Inferior parietal cortex (tissue), 1 donor: ENCODE data around the gene RANBP17.
"Not testable (repeated sequence)": the region's sequence is repeated elsewhere in the genome, so short reads cannot be mapped to it uniquely, and the experiment has no call there.

ENCODE experiments used
- DNase-seq: peaks from one replicate; pipeline ENCODE4 v3.0.0-alpha.2; 2016; ENCODE audit errors: extremely low spot score

Gene RANBP17

DNA sequence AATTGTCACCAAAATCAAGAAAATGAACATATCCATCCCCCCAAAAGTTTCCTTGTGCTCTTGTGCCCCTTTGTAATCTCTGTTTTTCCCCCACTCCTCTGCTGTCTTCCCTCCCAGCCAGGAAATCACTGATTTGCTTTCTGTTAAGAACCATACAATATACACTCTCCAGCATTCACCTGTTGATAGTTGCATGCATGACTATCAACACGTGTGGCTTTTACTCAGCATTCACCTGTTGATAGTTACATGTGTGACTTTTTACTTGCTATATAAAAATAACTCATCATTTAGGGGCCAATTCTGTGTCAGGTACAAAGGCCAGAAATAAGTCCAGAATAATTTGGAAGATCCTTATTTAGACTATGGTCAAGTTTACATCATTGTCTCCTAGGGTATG lies 6.0 kb downstream of the RANBP17 start:
- no peak for DNase-seq

DNA sequence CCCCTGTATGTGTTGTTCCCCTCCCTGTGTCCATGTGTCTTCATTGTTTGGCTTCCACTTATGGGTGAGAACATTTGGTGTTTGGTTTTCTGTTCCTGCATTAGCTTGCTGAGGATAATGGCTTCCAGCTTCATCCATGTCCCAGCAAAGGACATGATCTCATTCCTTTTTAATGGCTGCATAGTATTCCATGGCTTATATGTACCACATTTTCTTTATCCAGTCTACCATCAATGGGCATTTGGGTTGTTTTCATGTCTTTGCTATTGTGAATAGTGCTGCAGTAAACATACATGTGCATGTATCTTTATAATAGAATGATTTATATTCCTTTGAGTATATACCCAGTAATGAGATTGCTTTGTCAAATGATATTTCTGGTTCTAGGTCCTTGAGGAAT lies 8.6 kb downstream of the RANBP17 start:
- not testable (repeated sequence) for DNase-seq

DNA sequence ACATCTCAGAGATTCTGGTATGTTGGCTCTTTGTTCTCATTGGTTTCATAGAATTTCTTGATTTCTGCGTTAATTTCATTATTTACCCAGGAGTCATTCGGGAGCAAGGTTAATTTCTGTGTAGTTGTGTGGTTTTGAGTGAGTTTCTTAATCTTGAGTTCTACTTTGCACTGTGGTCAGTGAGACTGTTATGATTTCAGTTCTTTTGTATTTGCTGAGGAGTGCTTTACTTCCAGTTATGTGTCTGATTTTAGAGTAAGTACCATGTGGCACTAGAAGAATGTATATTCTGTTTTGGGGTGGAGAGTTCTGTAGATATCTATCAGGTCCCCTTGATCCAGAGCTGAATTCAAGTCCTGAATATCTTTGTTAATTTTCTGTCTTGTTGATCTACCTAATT lies 12.2 kb downstream of the RANBP17 start:
- no peak for DNase-seq

DNA sequence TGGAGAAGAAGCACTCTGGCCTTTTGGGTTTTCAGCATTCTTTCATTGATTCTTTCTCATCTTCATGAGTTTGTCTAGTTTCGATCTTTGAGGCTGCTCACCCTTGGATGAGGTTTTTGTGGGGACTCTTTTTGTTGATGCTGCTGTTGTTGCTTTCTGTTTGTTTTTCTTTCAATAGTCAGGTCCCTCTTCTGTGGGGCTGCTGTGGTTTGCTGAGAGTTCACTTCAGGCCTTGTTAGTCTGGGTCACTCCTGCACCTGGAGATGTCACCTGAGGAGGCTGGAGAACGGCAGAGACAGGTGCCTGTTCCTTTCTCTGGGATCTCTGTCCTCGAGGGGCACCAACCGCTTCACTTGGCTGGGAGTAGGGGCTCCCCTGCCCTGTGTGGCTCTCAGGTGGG lies 14.0 kb downstream of the RANBP17 start:
- DNase-seq: no peak

DNA sequence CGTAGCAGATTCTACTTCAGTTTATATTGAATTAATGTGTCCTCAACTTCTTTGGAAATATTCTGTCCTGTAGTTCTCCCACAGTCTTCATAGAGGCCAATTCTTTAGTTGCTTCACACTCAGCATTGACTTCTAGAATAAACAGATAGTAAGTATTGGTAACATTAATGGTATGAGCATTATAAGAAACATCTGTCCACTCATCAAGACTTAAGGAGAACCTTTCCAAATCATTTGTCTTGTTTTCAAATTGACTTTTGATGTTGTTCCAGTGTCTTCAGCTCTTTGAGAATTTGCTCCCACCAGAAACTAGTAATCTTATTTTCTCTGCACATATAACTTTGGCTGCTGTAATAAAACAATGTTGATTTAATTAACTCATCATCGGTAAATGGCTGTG lies 18.3 kb downstream of the RANBP17 start:
- no peak for DNase-seq

DNA sequence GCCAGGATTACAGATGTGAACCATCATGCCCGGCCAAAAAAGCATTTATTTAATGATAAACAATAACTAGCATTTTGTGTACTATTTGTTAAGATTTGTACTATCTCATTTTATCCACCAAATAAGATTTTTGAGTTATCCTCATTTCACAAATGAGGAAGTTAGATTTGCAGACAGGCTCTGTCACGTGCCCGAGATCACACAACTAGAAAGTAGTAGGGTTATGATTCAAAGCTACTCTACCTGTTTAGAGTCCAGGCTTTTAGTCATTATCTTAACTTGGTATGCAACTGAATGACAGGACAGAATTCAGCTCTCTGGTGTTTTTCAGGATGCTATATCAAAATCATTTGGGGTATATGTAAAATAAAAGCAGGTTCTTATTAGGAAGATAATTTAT lies 20.5 kb downstream of the RANBP17 start:
- DNase-seq: no peak

DNA sequence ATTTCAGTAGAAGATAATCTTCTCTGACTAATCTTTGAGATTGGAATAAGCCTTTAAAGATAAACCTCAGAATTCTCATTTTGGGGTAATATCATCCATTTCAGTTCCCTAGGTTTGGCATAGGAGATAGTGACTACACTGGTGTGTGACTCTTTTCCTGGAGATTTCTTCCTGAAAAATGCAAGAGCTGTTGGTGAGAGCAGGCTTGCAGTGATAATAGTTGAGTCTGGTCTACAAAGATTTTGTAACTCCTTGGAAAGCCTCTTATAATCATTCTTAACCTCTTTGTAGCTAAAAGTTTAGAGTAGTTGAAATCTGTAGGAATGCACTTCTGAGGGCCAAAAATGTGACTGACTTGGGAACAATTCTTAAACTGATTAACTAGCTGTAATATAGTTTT lies 23.4 kb downstream of the RANBP17 start:
- DNase-seq: no peak

DNA sequence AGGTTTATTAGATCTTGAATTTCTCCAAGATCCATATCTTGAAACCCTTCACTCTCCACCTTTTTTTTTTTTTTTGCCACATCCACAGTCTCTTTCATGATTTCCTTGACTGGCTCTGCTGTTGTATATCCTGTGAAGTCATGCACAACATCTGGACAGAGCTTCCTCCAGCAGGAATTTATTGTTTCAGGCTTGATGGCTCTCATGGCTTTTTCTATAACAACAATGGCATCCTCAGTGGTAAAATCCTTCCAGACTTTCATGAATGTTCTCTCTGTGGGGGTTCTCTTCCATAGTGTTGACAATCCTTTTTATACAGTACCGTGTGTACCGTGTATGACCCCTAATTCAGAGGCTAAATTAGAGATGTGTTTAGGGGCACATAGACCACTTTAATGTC lies 24.0 kb downstream of the RANBP17 start:
- DNase-seq: no peak

DNA sequence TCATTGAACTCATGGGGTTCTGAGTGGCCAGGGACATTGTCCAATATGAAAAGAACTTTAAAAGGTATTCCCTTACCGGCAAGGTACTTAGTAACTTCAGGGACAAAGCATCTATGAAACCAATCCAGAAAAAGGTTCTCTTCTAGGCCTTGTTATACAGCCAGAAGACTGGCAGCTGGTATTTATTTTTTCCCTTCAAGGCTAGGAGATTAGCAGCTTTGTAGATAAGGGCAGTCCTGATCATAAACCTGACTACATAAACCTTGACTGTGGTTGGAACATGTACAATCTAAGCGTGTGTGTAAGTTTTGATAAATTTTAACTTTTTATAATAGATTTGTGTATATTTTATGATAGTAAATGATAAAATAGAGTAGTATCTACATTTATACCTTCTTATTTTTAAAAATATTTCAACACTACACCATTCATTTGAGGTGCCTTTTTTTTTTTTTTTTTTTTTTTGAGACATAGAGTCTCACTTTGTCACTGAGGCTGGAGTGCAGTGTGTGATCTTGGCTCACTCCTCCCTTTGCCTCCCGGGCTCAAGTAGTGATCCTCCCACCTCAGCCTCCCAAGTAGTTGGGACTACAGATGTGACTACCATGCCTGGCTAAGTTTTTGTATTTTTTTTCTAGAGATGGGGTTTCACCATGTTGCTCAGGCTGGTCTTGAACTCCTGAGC lies 24.5 kb downstream of the RANBP17 start:
- DNase-seq: no peak

DNA sequence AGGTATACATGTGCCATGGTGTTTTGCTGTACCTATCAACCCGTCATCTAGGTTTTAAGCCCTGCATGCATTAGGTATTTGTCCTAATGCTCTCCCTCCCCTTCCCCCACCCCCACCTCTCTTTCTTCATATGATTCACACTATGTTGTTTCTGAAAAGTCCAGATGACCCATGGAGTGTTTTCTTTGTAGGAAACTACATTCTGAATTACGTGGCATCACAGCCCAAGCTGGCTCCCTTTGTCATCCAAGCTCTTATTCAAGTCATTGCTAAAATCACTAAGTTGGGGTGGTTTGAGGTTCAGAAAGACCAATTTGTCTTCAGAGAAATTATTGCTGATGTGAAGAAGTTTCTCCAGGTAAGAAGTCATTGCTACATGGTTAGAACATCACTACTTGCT lies 30.4 kb downstream of the RANBP17 start:
- no peak for DNase-seq

DNA sequence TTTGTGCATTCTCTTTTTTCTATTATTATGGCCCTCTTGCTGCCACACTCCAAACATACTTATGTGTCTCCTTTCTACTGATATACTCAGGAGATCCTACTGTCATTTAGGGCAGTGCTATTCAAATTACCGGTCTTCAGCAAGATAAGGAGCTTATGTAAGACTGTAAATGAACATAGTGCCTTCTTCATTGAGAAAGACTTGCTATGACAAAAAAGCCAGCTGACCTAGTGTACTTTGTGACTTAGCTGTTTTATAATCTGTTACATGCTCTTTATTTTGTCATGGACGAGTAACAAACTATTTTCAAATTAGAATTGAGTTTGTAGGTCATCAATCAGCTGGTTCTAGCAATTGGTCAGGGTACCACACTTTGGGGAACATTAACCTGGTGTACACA lies 32.8 kb downstream of the RANBP17 start:
- DNase-seq: no peak

DNA sequence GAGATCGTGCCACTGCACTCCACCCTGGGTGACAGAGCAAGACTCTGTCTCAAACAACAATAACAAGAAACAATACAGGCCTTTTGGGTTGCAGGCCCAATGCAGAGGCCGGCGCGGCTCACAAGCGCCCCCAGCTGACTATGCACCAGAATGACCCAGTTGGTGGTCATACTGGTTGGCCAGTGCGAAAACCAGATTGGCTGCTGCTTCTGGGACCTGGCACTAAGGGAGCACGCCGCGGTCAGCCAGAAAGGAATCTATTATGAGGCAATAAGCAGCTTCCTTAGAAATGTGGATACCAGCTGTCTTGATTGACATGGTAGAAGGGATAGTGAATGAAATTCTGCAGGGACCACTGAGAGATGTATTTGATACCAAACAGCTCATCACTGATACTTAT lies 35.0 kb downstream of the RANBP17 start:
- DNase-seq: no peak

DNA sequence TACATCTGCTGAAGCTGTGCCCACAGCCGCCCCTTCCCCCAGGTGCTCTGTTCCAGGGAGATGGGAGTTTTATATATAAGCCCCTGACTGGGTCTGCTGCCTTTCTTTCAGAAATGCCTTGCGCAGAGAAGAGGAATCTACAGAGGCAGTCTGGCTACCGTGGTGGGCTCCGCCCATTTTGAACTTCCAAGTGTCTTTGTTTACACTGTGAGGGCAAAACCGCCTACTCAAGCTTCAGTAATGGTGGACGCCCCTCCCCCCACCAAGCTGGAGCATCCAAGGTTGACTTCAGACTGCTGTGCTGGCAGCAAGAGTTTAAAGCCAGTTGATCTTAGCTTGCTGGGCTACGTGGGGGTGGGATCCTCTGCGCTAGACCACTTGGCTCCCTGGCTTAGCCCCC lies 41.3 kb downstream of the RANBP17 start:
- no peak for DNase-seq

DNA sequence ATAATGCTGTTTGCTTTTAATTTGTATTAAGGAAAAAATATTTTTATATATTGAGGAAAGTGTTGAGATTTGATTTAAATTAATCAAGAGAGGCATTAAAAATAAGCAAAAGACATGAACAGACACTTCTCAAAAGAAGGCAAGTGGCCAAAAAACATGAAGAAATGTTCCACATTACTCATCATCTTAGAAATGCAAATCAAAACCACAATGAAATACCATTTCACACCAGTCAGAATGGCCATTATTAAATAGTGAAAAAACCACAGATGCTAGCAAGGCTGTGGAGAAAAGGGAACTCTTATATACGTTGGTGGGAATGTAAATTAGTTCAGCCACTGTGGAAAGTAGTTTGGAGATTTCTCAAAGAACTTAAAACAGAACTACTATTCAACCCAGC lies 45.9 kb downstream of the RANBP17 start:
- DNase-seq: no peak

DNA sequence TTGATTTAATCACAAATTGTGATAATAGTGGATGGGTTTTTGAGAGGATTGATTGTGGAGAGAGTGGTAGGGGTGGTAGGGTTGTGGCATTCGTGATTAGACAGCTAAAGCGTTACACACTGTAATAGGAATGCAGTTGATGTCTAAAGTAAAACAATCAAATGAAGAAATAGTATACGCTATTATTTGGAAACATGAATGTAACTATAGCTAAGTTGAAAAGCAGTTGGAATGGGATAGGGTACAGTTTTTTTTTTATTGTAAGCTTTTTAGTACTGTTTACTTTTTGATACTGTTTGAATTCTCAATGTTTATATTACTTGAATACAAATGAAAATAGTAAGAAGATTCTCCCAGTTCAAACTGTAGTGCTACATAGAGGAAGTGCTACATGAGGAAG lies 51.8 kb downstream of the RANBP17 start:
- DNase-seq: no peak

DNA sequence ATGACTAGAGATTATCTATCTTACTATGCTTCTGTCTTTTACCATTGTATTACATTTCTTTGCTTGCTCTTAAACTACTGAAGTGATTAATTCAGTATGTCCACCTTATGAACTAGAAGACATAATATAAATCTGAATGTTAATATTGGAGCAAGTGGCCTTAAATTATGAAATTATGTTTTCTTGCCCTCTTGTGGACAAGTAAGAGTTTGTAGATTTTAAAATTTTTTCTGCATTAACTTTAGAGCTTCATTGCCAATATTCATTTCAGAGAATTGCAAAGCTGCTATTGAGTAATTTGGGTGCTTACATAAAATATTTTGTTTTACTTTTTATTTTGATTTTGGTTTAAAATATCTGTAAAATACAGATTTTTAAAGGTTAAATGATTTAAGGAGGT lies 55.3 kb downstream of the RANBP17 start:
- DNase-seq: no peak

DNA sequence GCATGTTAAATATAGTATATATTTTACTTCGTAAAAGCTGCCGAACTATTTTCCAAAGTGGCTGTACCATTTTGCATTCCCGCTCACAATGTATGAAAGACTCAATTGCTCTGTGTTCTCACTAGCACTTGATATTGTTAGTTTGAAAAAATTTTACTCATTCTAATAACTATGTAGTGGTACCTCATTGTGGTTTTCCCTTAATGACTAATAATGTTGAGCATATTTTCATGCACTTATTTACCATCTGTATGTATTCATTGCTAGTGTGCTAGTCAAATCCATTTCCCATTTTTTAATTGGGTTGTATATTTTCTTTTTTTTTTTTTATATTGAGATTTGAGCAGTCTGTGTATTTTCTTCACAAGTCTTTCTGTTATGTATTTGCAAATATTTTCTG lies 58.4 kb downstream of the RANBP17 start:
- no peak for DNase-seq

DNA sequence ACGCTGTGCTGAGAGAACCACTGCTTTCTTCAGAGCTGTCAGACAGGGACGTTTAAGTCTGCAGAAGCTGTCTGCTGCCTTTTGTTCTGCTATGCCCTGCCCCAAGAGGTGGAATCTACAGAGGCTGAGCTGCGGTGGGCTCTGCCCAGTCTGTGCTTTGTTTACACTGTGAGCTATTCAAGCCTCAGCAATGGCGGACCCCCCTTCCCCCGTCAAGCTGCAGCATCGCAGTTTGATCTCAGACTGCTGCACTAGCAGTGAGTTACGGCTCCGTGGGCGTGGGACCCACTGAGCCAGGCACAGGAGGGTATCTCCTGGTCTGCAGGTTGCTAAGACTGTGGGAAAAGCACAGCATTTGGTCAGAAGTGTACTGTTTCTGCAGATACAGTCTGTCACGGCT lies 60.5 kb downstream of the RANBP17 start:
- DNase-seq: not testable (repeated sequence)

DNA sequence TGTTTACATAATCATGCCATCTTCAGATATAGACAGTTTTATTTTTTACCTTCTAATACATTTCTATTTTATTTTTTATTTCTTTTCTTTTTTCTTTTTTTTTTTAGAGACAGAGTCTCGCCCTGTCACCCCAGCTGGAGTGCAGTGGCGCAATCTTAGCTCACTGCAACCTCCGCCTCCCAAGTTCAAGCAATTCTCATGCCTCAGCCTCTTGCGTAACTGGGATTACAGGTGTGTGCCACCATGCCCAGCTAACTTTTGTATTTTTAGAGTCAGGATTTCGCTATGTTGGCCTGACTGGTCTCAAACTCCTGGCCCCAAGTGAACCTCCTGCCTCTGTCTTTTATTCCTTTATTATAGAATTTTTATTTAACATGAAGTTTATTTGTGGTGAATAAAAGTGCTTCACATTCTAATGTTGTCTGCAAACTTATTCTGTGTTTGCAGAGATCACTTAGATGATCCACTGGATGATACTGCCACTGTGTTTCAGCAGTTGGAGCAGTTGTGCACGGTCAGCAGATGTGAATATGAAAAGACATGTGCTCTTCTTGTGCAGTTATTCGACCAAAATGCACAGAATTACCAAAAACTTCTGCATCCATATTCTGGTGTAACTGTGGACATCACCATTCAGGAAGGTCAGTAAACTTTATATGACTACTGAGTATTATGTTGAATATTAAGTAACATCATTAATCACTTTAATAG lies 62.2 kb downstream of the RANBP17 start:
- no peak for DNase-seq

DNA sequence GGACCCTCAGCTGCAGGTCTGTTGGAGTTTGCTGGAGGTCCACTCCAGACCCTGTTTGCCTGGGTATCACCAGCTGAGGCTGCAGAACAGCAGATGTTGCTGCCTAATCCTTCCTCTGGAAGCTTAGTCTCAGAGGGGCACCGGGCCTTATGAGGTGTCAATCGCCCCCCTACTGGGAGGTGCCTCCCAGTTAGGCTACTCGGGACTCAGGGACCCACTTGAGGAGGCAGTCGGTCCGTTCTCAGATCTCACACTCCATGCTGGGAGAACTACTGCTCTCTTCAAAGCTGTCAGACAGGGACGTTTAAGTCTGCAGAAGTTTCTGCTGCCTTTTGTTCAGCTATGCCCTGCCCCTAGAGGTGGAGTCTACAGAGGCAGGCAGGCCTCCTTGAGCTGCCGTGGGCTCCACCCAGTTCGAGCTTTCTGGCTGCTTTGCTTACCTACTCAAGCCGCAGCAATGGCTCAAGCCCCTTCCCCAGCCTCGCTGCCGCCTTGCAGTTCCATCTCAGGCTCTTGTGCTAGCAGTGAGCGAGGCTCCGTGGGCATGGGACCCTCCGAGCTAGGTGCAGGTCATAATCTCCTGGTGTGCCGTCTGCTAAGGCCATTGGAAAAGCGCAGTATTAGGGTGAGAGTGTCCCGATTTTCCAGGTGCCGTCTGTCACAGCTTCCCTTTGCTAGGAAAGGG lies 73.9 kb downstream of the RANBP17 start:
- not testable (repeated sequence) for DNase-seq

DNA sequence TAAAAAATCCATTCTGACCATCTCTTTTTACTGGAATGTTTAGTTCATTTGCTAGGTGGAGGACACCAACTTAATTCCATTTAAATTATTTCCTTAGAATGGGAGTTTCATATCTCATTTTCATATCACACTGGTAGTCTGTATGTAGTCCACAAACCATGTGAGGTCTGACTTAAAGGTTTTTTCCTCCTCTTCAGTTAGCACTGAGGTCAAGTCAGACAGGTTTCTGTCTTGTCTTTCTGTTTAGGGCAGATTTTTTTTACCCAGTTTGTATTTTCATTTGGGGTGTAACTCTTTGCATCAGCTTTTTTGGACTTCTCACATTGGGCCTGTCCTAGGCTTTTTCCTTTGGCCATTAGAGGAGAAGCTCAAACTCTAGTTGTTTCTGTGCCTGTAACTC lies 75.3 kb downstream of the RANBP17 start:
- DNase-seq: no peak

DNA sequence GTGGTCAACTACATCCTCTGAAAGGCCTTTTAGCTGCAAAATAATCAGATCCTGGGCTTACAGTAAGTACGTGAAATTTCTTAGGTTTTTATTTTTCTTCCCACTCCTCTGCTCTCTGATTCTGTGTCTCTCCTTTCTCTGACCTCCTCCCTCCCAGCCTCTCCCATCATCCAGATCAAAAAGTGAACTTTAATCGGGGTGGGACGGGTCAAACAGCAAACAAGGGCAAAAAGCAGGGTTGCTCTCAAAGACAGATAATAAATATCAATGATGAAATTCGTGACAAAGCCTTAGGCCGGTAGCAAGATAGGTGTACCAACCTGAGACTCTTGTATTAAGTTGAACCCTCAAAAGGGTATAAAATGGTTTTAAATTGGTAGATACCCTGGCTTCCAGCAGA lies 76.1 kb downstream of the RANBP17 start:
- DNase-seq: no peak

DNA sequence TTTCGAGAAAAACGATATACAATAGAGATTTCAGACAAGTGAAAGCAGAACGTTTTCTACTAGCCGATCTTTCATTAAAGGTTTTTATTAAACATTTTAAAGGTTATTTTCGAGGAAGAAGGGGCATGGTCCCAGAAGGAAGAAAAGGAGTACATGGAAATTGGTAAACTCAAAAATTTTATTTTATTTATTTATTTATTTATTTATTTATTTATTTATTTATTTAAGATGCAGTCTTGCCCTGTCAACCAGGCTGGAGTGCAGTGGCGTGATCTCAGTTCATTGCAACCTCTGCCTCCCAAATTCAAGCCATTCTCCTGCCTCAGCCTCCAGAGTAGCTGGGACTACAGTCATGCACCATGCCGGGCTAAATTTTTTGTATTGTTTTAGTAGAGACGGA lies 77.4 kb downstream of the RANBP17 start:
- no peak for DNase-seq
